GM19043 (cell line): ENCODE results near the gene UROS.

ENCODE experiments used
- ATAC-seq: cut with Tn5 transposase; IDR thresholded peaks from one replicate; pipeline ENCODE4 v1.9.1; 2021; ENCODE audit warnings: low read depth; ENCODE audit not compliant: unreplicated experiment

The UROS gene

DNA sequence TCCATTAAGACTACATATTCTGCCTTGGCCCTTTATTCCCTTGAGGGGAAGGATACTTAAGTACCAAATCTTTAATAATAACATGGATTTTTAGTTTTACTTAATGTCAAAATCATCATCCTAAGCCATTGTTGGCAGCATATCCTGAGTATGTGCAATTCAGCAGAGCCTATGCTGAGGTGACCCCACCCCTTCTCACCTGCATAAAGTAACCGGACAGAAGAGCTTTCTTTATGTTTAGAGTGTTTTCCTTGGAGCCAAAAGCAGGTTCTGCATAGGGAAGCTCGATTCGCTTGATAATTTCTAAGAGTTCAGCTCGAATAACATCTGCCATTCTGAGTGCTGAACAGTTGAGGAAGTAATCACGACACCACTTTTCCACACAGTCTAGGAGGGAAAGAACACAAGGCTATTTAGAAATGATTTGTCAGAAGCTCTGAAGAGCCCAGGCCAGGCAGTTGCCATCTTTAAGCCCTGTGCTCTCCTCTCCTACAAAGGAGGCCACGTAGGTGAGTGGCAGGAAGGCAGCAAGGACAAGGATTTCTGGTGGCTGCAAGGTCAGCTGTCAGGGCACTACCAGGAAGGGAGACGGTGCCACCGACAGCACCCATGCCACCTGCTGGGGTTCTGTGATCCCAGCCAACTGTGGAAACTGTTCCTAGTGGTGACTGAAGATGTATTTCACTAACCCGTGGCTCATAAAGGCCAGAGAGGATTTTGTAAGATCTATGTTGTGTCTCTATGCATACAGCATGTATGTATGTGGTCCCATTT, 15.9 kb upstream of the UROS start:
- no peak for ATAC-seq

DNA sequence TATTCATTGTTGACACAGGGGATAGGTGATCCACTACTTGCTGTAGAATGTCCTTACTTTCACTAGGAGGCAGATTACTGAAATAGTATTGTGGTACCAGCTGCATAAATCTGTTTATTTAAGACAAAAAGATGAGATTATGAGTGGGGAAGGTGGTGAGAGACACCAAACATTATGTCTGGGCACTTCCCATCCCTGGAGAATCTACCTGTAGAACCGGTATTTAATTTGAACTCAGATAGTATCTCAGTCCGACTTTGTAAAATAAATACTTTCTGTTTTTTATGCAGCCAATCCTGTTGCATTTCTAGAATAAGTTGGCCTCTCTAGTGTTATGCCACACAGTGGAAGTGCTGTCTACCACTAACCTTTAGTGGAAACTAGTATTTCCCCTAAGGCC, 13.7 kb upstream of the UROS start:
- no peak for ATAC-seq

DNA sequence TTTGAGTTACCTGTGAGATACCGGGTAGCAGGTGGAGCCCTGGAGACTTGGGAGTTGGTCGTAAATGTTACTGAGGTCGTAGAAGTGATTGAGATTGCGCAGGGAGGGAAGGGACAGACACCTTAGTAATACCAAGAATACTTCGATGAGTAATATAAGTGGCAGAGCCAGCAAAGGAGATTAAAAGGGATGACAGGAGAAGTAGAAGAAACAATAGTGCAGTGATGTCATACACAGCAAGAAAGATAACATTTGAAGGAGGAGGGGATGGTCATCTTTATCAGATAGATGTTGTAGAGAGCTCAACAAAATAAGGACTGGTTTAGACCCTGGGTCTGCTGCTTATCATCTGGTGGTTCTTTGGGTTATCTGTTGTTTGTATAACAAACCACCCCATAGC, 5.3 kb upstream of the UROS start:
- ATAC-seq: no peak

DNA sequence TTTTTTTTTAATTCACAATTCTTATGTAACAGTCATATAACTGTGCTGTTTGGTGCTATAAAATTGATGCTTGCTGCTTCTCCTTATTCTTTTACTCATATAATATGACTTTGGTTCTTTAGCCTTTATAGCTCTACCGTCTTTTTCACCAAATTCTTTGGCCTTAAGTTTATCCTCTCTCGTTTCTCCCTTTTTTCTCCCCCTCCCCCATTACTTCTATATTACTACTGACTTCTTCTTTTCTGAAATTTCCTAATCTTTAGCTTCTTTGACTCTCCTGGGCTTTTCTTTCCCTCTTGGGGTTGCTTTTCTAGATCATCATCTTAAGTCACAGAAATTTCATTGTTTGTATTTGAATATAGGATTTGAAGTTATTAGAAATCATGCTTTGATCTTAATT, 4.1 kb upstream of the UROS start:
- ATAC-seq: no peak

DNA sequence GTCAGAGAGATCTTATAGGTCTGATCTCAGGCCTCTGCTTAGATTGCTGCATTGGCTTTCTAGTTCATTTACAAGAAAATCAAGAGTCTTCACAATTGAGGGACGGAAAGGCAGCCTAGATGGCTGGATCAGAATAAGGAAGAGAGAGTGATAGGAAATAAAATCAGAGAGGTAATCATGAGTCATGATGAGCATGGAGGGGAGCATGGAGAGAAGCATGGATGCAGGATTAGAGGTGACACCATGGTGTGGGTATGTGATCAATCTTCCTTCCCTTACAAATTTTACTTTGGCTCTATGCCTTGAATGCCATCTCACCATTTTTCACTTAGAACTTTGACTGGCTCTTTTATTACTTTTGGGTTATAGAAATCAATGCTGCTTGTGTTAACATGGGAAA, 1.7 kb upstream of the UROS start:
- ATAC-seq: no peak

DNA sequence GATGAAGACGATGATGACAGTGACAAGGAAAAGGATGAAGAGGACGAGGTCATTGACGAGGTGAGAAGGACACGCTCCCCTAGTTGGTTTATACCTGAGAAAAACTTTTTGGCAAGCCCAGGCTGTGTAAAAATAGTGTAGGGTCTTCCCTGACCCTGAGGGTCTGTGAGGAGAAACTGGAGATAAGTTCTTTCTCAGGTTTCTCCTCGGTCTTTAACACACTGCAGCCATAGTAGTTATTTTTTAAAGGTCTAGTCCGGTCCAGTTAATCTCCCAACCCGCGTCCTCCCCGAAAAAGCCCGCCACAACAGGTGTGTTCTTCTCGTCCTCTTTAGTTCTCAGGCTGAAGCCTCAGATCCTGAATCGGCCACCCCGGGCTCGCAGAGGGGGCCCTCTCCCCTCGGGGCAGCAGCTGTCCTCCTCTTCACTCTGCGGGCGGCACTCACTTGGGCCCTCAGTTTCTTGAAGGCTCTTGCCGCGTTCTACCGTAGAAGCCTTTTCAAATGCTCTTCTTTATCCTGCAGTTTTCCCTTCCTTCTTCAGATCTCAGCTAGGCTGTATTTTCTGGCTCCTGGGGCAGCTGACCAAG, 699 bp upstream of the UROS start:
- ATAC-seq: no peak

DNA sequence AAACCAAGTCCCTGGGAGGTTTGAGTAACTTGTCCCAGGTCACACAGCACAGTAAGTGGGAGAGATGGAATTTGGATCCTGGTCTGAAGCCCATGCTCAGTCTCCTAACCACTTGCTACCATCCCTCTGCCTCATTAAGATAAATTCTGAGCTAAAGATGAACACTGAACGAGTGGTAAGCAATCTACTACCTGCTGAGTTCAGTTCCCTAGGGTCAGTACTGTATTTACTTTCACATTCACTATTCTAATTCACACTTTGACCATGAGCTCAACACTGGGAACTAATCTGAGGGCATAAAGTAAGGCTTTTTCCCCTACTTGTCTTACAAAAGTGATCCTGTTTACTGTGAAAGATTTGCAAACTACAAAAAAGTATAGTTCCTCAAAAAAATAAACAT, 2.4 kb downstream of the UROS start:
- ATAC-seq: peak; percentile 67

DNA sequence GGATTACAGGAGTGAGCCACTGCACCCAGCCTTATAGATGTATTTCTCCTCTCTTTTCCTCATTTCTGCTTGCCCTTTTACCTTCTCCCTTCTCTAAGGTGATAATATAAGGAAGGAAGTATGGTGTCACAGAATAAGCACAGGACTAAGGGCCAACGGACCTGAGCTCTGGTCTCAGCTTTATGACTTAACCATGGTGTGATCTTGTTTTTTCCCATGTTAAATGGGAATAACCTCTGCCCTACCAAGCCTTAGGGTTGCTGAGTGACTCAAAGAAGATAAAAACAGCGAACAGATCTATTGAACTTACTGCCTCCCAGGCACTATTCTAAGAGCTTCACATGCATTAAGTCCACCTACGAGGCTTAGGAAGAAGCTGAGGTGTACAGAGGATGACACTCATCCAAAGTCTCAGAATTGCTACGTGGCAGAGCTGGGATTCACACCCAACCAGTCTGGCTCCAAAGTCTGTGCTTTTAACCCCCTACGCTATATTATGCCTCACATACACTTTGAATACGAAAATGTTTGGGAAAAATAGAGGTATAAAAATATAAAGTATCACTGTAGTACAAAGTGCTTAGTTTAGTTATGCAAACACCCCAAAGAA, 5.6 kb downstream of the UROS start:
- no peak for ATAC-seq

DNA sequence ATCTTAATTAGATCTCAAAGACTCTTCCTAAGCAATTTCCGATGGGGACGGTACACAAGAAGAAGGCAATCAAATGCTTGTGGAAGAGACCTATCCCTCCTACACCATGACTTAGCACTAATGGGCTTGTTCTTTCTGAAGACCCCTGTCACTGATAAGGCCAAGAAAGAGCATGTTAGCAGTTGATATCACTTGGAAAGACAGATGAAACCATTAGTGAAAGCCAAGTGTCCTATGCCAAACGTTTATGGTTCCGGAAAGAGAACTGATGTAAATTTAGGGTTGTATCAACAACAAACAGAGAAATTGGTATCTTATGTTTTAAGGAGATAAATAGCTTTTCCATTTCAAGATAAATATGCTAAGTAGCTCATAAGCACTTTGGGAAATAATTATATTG, 6.5 kb downstream of the UROS start:
- ATAC-seq: no peak

DNA sequence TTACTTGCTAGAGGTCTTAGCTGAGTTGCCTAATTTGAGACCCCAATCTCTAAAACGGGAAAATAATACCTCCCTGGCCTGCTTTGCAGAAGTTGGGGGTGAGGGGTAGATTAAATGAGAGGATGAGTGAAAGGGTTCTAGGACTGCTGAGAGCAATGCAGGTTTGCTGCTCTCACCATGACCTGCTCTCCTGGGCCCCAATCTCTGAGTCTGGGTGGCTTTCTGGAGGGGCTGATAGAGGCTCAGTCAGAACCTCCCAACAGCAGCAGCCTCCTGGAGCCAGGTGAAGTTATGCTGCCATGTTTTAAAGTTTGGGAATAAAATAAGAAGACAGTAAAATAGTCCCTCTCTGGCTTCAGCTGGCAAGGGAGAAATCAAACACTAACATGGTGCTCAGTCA, 7.3 kb downstream of the UROS start:
- no peak for ATAC-seq

DNA sequence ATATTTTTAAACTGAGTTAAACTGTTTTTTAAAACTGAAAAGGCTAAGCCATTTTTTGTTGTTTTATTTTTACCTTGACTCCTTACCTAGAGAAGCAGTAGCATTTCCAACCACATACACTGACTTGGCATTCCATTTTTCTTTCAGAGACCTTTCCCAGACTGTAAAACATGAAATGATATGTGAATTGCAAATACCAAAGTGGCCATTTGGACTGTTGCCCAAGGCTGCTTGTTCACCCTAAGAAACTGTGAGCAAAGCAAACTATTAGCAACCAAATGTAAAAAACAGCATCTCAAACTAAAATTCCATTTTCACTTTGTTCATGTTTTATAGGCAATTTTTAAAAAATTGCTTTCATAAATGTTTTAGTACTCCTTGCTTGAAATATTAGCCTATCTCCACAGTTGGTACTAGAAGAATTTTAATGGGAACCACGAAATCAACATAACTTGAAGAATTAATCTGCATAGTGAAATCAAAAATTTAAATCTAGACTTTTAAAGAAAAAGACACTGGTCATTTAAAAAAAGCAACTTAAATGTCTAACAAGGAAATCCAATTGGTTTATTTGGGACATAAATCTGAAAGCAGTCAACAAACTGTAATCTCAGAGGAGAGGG, 10.8 kb downstream of the UROS start:
- ATAC-seq: no peak

DNA sequence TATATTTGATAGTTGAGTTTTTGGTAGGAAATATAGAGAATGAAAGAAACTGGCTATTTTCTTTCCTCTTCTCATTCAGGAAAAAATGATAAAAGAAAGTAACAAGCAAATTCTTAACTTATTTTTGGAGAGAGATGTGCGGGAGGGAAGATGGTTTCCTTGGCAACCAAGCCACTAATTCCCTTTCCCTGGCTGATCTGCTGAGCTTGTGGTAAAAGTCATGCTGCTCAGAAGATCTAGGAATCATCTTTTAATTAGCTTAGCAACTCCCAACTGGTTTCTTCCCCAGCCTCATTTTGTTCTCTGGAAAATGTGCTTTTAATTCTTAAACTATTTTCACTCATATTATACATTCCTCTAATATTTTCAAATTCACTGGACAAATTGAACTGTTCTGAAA, 11.8 kb downstream of the UROS start:
- ATAC-seq: no peak

DNA sequence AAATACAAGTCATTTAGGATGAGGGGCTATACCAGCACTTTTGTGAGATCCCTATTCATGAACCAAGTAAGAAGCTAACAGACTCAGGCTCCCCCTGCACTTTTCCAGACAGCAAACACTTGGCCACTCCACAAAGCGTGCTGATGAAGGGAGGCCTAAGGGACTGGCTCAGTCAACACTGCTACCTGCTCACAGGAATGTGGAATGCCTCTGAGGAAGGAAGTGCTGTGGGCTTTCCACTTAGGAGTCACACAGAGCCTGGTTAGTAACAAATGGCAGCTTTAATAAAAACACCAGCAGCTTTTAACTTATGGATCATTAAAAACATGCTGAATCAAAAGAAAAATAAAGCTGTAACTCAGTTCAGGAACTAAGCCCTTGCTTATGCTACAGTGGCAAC, 15.0 kb downstream of the UROS start:
- no peak for ATAC-seq

DNA sequence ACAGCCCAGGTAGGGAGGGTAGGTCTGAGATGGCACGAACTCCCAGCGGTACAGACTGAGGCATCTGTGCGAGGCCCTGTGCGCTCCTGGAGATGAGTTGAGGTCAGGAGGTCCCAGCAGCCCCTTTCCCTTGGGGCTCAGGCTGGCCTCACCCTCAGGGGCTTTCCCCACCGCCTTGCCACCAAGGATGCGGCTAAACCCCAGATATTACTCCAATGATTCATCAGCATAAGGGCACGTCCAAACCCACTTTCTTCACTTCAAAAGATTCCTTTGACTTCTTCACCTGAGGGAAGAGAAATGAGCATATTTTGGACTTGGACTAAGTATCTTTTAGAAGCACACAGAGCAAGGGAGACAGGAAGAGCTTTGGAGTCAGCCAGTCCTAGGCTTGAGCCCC, 20.3 kb downstream of the UROS start:
- ATAC-seq: no peak

DNA sequence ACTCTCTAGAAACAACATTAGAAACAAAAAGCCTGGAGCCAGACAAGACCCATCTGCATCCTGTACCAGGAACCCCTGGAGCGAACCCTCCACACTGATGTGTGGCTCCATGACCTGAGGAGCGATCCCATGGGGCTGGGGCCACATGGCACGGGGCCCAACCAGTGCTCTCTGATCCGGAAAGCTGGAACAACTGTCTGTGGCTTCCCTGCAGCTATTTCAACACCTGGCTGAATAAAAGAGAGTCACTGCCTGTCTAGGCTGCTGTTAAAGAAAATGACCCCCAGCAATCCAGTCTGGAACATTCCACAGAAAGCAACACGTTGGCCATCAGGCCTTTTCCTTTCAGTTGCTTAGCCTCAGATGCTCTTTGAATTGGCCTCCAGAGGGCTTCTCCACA, 20.9 kb downstream of the UROS start:
- no peak for ATAC-seq

DNA sequence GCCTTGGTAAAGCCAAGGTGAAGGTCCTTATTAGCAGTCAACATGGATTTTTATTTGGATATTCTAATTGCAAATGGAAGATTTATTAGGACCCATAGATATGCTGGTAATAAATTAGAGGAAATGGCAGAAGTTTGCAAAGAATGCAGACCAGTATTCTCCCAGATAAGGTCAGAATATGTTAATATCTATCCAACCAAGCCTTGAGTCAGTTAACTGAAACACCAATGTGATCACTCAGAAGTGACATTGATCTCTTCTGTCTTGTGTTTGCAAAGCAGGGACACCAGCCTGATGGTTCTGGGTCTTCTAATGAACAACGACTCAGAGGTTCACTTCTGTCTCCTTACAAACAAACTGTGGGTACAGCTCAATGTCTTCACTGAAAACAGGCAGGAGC, 21.5 kb downstream of the UROS start:
- ATAC-seq: no peak

DNA sequence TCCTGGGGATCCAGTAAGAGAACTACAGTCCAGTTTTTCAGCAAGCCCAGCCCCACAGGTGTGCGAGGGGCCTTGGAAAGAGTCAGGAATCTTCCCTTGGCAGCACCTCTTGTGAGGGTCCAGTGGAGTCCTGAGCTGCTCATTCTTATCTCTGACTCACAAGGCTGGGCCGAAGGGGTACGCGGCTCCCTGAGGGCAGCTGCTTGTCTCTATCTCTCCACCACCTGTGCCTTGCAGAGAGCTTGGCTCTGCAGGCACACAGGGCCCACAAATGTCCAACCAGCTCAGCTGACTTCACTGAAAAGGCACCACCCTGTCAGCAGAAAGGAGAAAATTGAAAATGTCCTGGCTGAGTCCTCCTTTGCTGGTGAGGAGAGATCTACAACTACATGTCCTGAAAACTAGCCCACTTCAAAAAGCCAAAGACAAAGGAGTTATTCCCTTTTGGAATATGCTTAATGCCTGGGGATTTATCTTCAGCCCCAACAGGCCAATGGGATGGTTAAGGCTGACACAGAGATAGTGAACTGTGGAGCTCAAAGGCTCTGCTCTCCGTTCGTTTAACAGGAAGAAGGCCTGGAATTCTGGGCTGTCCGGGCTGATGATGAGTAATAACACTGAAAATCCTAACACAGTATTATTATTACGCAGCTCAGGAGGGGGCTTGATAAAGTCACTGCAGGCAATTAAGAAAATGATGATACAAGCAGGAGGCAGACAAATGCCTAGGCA, 23.4 kb downstream of the UROS start:
- no peak for ATAC-seq

DNA sequence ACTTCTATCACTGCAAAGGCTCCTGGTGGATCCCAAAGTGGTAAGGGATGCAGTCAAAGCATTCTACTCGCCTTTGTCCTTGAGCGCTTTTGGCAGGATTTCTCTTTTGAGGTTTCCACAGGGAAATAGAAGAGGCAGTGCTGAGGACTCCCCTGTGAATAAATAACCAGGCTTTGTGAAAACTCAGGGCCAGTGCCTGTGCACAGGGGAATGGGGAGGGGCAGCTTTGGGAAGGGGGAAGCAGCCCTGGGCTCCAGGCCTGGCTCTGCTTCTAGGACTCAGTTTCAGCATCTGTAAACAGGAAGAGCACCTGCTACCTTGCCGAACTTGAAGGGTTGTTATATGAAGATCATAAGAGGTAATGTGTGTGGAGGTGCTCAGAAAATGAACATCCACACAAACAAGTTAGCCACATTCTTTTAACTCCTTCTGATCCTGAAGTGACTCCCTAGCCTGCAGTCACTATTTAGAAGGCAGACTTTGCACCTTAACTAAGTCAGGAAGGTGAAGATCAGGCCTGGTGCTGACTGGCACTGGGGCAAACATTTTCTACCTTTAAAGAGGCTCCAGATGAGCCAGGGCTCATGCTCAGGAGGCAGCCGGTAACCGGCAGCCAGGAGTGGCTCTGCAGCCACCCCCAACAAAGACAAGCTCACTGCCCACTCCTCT, 24.9 kb downstream of the UROS start:
- ATAC-seq: no peak

DNA sequence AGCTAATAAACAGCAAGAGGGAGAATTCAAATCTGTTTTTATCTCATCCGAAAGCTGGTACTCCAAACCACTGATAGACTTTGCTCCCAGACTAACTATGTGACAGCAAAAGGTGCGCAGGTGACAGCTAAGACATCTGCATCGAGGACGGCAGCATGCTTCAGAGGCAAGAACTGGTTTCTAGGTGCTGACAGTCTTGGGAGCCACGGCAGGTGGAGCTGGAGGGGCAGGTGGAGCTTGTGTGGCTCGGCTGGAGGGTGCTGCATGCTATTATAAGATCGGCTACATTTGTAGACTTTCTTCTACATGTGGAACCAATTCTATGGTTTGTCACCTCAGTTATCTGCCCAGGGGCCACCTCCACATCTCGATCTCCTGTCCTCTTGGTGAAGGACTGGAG, 25.6 kb downstream of the UROS start:
- ATAC-seq: no peak

DNA sequence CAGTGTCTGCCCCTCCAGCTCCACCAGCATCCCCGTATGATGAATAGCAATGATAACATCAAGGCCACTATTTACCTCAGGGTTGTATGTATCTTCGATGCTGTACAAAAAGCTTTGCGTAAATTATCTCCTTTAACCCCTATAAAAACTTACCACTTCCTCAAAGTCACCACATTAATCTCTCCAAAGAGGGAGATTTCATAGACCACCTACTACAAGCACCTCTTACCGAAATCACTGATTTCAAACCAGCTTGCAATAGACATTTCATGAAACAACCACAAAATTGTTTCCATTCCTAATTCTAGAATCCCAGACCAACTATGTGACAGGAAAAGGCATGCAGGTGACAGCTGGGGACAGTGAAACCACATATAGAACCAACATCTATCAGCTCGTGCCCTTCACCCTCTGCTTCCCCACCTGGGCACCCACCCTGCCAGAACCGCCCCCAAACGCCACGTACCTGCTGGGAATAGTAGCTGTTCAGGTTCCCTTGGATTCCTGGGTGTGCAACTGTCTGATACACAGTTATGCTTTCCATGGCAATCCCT, 27.3 kb downstream of the UROS start:
- no peak for ATAC-seq
